VCaP (cell line): ENCODE data around the gene NRCAM.

Source experiments
- H3K27ac ChIP-seq: fragments of 450-650 bp; 2 replicates; pipeline ENCODE4 v1.5.1; 2017
- TF ChIP-seq, protein P1 (sequence below): fragments of 450-650 bp; conservative IDR thresholded peaks from 2 replicates; pipeline ENCODE4 v1.5.1; 2017; ENCODE audit warnings: mild to moderate bottlenecking, moderate library complexity

Gene NRCAM

DNA sequence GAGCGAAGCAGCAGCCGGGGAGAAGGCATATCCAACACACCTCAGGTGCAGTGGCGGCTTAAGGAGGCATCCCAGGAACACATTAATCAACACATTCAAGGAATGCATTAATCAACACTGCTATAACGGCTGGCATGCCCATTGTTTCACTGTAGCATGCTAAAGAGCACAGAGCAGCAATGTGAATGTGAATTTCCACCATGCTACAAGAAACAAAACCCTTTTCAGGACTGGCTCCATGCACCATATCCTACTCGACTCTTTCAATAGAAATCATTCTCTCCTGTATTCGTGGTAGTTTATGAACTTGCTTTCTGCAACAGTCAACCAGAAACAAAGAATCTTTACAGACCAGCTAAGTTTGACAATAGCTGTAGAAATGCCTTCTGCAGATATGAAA, 149.0 kb downstream of the NRCAM start:
- TF ChIP-seq, protein P1, sequence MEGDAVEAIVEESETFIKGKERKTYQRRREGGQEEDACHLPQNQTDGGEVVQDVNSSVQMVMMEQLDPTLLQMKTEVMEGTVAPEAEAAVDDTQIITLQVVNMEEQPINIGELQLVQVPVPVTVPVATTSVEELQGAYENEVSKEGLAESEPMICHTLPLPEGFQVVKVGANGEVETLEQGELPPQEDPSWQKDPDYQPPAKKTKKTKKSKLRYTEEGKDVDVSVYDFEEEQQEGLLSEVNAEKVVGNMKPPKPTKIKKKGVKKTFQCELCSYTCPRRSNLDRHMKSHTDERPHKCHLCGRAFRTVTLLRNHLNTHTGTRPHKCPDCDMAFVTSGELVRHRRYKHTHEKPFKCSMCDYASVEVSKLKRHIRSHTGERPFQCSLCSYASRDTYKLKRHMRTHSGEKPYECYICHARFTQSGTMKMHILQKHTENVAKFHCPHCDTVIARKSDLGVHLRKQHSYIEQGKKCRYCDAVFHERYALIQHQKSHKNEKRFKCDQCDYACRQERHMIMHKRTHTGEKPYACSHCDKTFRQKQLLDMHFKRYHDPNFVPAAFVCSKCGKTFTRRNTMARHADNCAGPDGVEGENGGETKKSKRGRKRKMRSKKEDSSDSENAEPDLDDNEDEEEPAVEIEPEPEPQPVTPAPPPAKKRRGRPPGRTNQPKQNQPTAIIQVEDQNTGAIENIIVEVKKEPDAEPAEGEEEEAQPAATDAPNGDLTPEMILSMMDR, result no peak
- H3K27ac ChIP-seq, result no peak overlapping the region

DNA sequence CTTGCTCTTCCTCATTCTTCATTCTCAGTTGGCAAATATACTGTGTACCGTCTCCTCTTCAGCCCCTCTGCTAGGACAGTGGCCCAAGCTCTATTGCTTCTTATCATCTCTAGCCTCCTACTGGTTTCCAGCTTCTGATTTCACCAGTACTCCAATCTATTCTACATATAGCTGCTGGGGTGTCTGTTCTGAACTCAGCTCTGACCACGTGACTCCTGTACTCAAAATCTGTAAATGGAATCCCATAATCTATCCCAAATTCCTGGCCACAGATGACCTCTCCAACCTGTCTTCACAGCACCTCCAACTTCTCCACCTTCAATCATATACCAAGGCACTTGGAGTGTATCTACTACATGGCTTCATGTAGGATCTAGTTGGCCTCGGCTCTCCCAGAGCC, 152.9 kb downstream of the NRCAM start:
- no peak overlapping the region for H3K27ac ChIP-seq
- TF ChIP-seq, protein P1, result no peak

DNA sequence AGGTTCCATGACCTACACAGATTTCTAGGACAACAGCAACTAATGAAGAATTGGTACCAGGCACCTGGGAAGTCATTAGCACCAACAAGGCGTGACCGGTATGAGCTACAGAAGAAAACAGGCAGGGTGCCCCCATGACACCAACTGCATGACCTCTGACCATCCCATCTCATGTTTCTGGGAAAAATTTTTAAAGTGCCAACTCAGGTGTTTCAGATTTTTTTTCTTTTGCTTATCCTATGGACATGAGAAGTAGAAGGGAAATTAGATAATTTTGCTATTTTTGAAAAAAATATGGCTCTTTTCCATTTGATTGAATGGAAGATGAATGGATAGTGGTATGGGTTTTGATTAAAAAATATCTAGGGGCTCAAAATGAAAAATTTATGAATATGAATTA, 154.8 kb downstream of the NRCAM start:
- H3K27ac ChIP-seq, result no peak overlapping the region
- TF ChIP-seq, protein P1, result no peak

DNA sequence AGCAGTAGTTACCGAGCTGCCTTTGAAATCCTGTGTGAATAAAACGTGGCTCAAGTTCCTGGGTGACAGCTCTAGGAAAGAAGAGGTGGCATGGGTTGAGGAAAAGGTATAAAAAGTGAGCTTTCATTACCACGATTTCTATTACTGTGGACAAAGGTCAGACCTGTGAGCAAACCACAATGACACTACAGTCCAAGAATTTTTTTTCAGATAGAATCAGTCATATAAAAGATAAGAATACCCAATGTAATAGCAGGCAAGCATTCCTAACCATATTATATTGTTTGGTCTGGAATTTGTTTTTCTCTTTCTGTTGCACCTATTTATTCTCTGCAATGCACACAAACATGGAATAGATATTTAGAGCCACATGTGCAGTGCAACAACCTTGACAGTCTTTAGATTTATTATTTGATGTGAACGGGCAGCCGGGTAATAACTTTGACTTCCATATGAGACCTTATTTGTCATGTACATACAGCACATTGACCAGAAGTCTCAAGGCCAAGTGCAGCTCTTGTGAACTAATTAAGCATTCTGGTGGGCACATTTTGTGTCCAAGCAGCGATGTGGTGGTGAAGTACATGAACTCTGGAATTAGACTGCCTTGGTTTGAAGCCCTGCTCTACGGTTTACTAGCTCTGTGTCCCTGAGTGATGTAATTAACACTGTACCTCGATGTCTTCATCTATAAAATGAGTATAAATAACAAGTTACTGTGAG, 156.8 kb downstream of the NRCAM start:
- no peak overlapping the region for H3K27ac ChIP-seq
- TF ChIP-seq, protein P1, result no peak

DNA sequence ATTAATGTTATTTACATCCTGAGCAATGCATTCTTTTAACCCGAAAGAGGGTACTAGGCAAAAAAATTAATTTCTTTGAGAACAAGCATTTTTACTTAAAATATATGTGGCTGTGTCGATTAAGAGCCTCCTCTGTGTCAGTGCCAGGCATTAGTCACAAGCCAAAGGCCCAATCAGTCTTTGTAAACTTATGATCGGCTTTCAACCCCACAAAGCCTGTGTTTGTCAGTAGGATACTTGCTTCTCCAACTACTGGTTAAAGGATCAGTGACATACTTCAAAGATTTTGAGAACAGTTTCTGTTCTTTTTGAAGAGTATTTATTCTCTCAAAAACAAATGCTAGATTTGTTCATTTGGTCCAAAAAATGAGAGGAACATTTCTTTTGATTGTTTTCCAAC, 159.3 kb downstream of the NRCAM start:
- TF ChIP-seq, protein P1, result no peak
- no peak overlapping the region for H3K27ac ChIP-seq

DNA sequence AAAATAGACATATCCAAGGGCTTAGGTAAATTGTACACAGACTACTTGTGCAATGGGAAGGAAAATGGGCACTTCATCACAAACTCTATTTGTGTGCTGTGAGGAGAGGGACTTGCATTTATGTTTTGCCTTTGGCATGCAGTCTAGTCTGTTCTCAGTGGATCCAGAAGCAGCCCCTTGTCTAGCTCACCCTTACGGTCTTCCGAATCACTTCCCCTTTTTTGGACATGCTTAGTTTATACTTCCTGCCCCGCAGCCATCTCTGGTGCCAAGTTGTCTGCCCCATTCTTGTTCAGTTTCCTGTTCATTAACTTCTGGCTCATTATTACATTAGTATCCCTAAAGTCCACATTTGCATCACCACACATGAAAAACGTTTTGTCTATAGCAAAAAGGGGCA, 161.6 kb downstream of the NRCAM start:
- H3K27ac ChIP-seq, result no peak overlapping the region
- TF ChIP-seq, protein P1, result no peak

DNA sequence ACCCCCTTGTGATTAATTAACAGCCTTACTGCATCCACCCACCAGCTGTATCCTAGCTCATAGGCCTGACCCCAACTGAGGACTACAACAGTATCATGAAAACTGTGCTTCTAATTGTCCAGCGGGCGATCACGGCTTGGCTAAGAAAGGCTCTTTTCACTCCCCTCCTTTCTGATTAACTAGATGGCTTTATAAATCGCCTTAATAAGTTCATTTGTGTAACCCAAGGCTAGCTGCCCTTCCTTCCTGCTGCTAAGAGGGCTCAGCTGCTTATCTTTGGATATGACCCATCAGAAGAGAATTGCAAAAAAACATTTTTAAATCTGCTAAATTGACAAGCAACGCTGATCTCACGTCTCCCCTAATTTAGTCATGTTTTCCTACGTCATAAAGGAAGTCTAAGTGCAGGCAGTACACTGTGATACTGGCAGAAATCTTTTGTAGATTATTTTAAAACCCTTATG, 163.1 kb downstream of the NRCAM start:
- no peak overlapping the region for H3K27ac ChIP-seq
- TF ChIP-seq, protein P1, result no peak
